HepG2 (cell line): ENCODE data around the gene CPNE5. TPM values are rescaled to one million over a fixed set of nuclear protein-coding genes. Genes with fewer than 3 reads are reported as not detected.

Experiments
- ATAC-seq: fragments of 200-7000 bp; cut with Tn5 transposase; 3 replicates; pipeline ENCODE4 v1.9.1; 2020; ENCODE audit warnings: mild to moderate bottlenecking, moderate library complexity
- BruUV-seq: library from RNA; stranded (reverse); fragments of 400-500 nt; replicated peaks from 2 replicates; lab custom pipeline; 2021; lab: Mats Ljungman, UMichigan
- CTCF ChIA-PET: fragments of 300-600 bp; formaldehyde crosslinking; extraction: SDS; loops from one replicate; lab custom pipeline; 2021; ENCODE audit warnings: low total read pairs, inconsistent platforms, low intra/inter-chr PET ratio; lab: Yijun Ruan, JAX
- POLR2A ChIA-PET: fragments of 350-600 bp; sonication (Branson Sonifier 250); formaldehyde crosslinking; loops from one replicate; lab custom pipeline; 2020; ENCODE audit warnings: antibody characterized with exemption, inconsistent platforms; lab: Yijun Ruan, JAX
- DNase-seq: peaks from one replicate; pipeline ENCODE4 v3.0.0-alpha.2; 2015; ENCODE audit warnings: low spot score
- FAIRE-seq: peaks from 3 replicates; lab custom pipeline; 2011; peaks lifted over from hg19 to GRCh38; lab: Jason Lieb, UNC
- H2AFZ ChIP-seq: one replicate; pipeline ENCODE4 v1.6.1; 2011; ENCODE audit warnings: low read length, inconsistent platforms
- H3K27ac ChIP-seq: fragments of 300-600 bp; 3 replicates; pipeline ENCODE4 v1.8.0; 2011; ENCODE audit warnings: mixed run types, mild to moderate bottlenecking, mixed read lengths, low read length, inconsistent platforms; ENCODE audit not compliant: insufficient read depth; ENCODE audit errors: extremely low read length
- H3K27me3 ChIP-seq, 2 experiments: fragments of 200-600 bp in 1 of 2; 2 replicates in 1 of 2; 3 replicates in 1 of 2; pipeline versions ENCODE4 v1.6.0 to v1.8.0; 2011; ENCODE audit warnings: low read length in 2 of 2, mild to moderate bottlenecking in 2 of 2, moderate library complexity in 2 of 2, inconsistent platforms in 1 of 2; ENCODE audit not compliant: insufficient read depth in 2 of 2, control insufficient read depth in 1 of 2
- H3K36me3 ChIP-seq, 2 experiments: fragments of 200-600 bp in 1 of 2; replicated peaks in 1 of 2; 2 replicates in 1 of 2; 3 replicates in 1 of 2; pipeline versions ENCODE4 v1.5.1 to v1.8.0; 2011; ENCODE audit warnings: low read length in 2 of 2, inconsistent platforms in 1 of 2; ENCODE audit not compliant: insufficient read depth in 2 of 2, control insufficient read depth in 1 of 2
- H3K4me1 ChIP-seq: 2 replicates; pipeline ENCODE4 v1.5.1; 2012; ENCODE audit warnings: low read length, inconsistent platforms; ENCODE audit not compliant: insufficient read depth
- H3K4me2 ChIP-seq: 2 replicates; pipeline ENCODE4 v1.6.0; 2011; ENCODE audit warnings: low read depth, low read length, inconsistent platforms
- H3K4me3 ChIP-seq, 3 experiments: fragments of 200-600 bp in 1 of 3; sonication (generic), shearing (Covaris generic) in 1 of 3; replicated peaks in 1 of 3; 2 replicates each; pipeline ENCODE4 v1.5.1; 2011 to 2016; ENCODE audit warnings: low read length in 3 of 3, inconsistent platforms in 2 of 3, low read depth in 2 of 3, mild to moderate bottlenecking in 2 of 3, control low read depth in 1 of 3, mixed read lengths in 1 of 3; ENCODE audit not compliant: insufficient read depth in 1 of 3
- H3K79me2 ChIP-seq: one replicate; pipeline ENCODE4 v1.6.1; 2011; ENCODE audit warnings: low read length, inconsistent platforms; ENCODE audit not compliant: insufficient read depth
- H3K9ac ChIP-seq: 2 replicates; pipeline ENCODE4 v1.6.0; 2011; ENCODE audit warnings: mild to moderate bottlenecking, low read depth, low read length, inconsistent platforms; ENCODE audit not compliant: insufficient read depth
- H3K9me3 ChIP-seq: 2 replicates; pipeline ENCODE4 v1.5.1; 2012; ENCODE audit warnings: mild to moderate bottlenecking, low read length
- H4K20me1 ChIP-seq: 2 replicates; pipeline ENCODE4 v1.6.0; 2011; ENCODE audit warnings: inconsistent platforms, mild to moderate bottlenecking, low read length, moderate library complexity; ENCODE audit not compliant: insufficient read depth
- AKAP8 ChIP-seq: sonication (generic); formaldehyde crosslinking; IDR thresholded peaks from 2 replicates; pipeline ENCODE4 v1.5.1; 2020; ENCODE audit warnings: mild to moderate bottlenecking, missing genetic modification reagents
- ATF3 ChIP-seq: sonication (generic); formaldehyde crosslinking; IDR thresholded peaks from 2 replicates; pipeline ENCODE4 v1.4.0; 2020; ENCODE audit warnings: missing genetic modification reagents
- FOXA3 ChIP-seq: IDR thresholded peaks from 2 replicates; pipeline ENCODE4 v1.6.1; 2016; ENCODE audit warnings: missing genetic modification reagents, missing compliant biosample characterization
- HIVEP1 ChIP-seq: sonication (generic); formaldehyde crosslinking; IDR thresholded peaks from 2 replicates; pipeline ENCODE4 v1.4.0; 2020; ENCODE audit warnings: mild to moderate bottlenecking, missing genetic modification reagents
- MBD4 ChIP-seq: IDR thresholded peaks from 2 replicates; pipeline ENCODE4 v1.6.1; 2012; ENCODE audit warnings: low read length, inconsistent platforms, borderline replicate concordance
- SRSF4 ChIP-seq: fragments of 200-400 bp; formaldehyde crosslinking; IDR thresholded peaks from one replicate; pipeline ENCODE4 v1.6.1; 2018; ENCODE audit warnings: mild to moderate bottlenecking, low read depth, low read length, moderate library complexity; ENCODE audit not compliant: poor library complexity, severe bottlenecking
- ZNF562 ChIP-seq: sonication (generic); formaldehyde crosslinking; IDR thresholded peaks from 2 replicates; pipeline ENCODE4 v1.8.0; 2022; ENCODE audit warnings: missing genetic modification reagents, borderline replicate concordance
- ZNF749 ChIP-seq: sonication (generic); formaldehyde crosslinking; IDR thresholded peaks from 2 replicates; pipeline ENCODE4 v1.8.0; 2022; ENCODE audit warnings: mild to moderate bottlenecking, missing genetic modification reagents, moderate library complexity, borderline replicate concordance
- ZSCAN31 ChIP-seq: sonication (generic); formaldehyde crosslinking; IDR thresholded peaks from 2 replicates; pipeline ENCODE4 v1.5.0; 2020; ENCODE audit warnings: low read depth, mild to moderate bottlenecking, missing genetic modification reagents
- WGBS: methylation state at CpG from one replicate; pipeline ENCODE4 v1.1.6; 2017; ENCODE audit warnings: low lambda C conversion rate; 5-methylcytosine and 5-hydroxymethylcytosine counted together
- in situ Hi-C: cut with HindIII; loops from 2 replicates; pipeline ENCODE4 v1.10.0; 2017; ENCODE audit warnings: low pct_unique_long_range_greater_than_20kb; ENCODE audit not compliant: extremely low pct_ligation_motif_present
- intact Hi-C: fragments of 100-400 bp; cut with micrococcal nuclease; formaldehyde crosslinking; loops from one replicate; pipeline ENCODE4 v1.10.0; 2022; ENCODE audit not compliant: unreplicated experiment
- polyA plus RNA-seq, 8 experiments: library from polyadenylated mRNA; depleted of rRNA in 3 of 8; stranded (reverse) in 7 of 8; unstranded in 1 of 8; fragments of >200 nt; fragmentation: Illumina TruSeq in 4 of 8; extraction: Trizol in 4 of 8; gene quantifications; 2 replicates each; pipeline versions ENCODE4 v1.2.1 to v1.2.3, GENCODE V29; 2011 to 2016; ENCODE audit warnings: low read depth in 4 of 8, missing spikeins in 1 of 8, mixed read lengths in 1 of 8; ENCODE audit not compliant: insufficient read depth in 1 of 8
- total RNA-seq, 5 experiments: library from RNA; depleted of rRNA; stranded (reverse); fragments of >200 nt; fragmentation: Illumina TruSeq; extraction: Trizol; gene quantifications; 2 replicates each; pipeline ENCODE4 v1.2.3, GENCODE V29; 2016; ENCODE audit warnings: low read depth in 1 of 5

CPNE5 gene
- total and polyA plus RNA-seq, 2 of the 13 experiments (the other 11 are each of a cell fraction or from before 2014, with no cell fraction given): 0.16 TPM; not detected in 1

- no peak for ATAC-seq
- Histone ChIP-seq H2AFZ (no peak overlapping the region), H3K4me3 (no peak overlapping the region), H4K20me1 (no peaks in the 10 kb centered on the region), H3K9ac (no peak overlapping the region), H3K9me3 (no peaks in the 10 kb centered on the region), H3K4me2 (no peak overlapping the region), H3K79me2 (no peaks in the 10 kb centered on the region), H3K4me1 (peaks cover 74% of the 10 kb centered on the region), H3K27me3 (peaks cover 3 to 26% of the 10 kb centered on the region in 2 experiments; a peak in 4 of 5 replicates), H3K27ac (no peak overlapping the region), H3K36me3 (no peaks in the 10 kb centered on the region)
- BruUV-seq: no TSS peak
- in situ Hi-C loops (no loop called here), intact Hi-C loops (no loop called here)
- FAIRE-seq: no peak
- 34% methylated on average over 3 of the region's 3 CpGs for WGBS
- CTCF ChIA-PET: no interaction called here
- no peak for DNase-seq
- no peak for TF ChIP-seq ZNF562
- TF ChIP-seq FOXA3: no peak
- TF ChIP-seq AKAP8 (CRISPR knock-in tag): no peak
- no peak for TF ChIP-seq ATF3 (CRISPR knock-in tag)
- no peak for TF ChIP-seq HIVEP1
- no peak for TF ChIP-seq SRSF4
- no peak for TF ChIP-seq MBD4
- no peak for TF ChIP-seq ZNF749 (CRISPR knock-in tag)
- TF ChIP-seq ZSCAN31 (CRISPR knock-in tag): no peak
- POLR2A ChIA-PET: no interaction called here
Observed at GRCh38 chr6:36817847-36818246, 21.4 kb downstream of the CPNE5 start.
